Fibroblast of lung (primary cell): Measurements from ENCODE around the gene PDGFB. TPM values are rescaled to one million over a fixed set of nuclear protein-coding genes. Genes with fewer than 3 reads are reported as not detected.

ENCODE experiments used
- DNase-seq, 2 donors: peaks; one replicate each; pipeline versions ENCODE4 v3.0.0 to v3.0.0-alpha.2; 2010; ENCODE audit warnings: low read depth in 2 of 2
- H2AFZ ChIP-seq: 2 replicates; pipeline ENCODE4 v1.5.1; 2012; ENCODE audit warnings: low read length, control low read depth, inconsistent platforms
- H3K27ac ChIP-seq: 2 replicates; pipeline ENCODE4 v1.5.1; 2011; ENCODE audit warnings: low read length, control low read depth; ENCODE audit not compliant: insufficient read depth
- H3K27me3 ChIP-seq: 2 replicates; pipeline ENCODE4 v1.5.1; 2011; ENCODE audit warnings: mild to moderate bottlenecking, low read length; ENCODE audit not compliant: control insufficient read depth, insufficient read depth
- H3K36me3 ChIP-seq: 2 replicates; pipeline ENCODE4 v1.5.1; 2011; ENCODE audit warnings: low read length; ENCODE audit not compliant: control insufficient read depth, insufficient read depth
- H3K4me1 ChIP-seq: 2 replicates; pipeline ENCODE4 v1.5.1; 2011; ENCODE audit warnings: low read length; ENCODE audit not compliant: control insufficient read depth, insufficient read depth; ENCODE audit errors: extremely low read depth
- H3K4me2 ChIP-seq: 2 replicates; pipeline ENCODE4 v1.5.1; 2011; ENCODE audit warnings: low read length, control low read depth; ENCODE audit not compliant: insufficient read depth; ENCODE audit errors: extremely low read depth
- H3K4me3 ChIP-seq, 4 experiments: fragments of 200-600 bp in 1 of 4; sonication (generic) in 1 of 4; replicated peaks in 1 of 4; 2 replicates each; pipeline ENCODE4 v1.5.1; 2011 to 2016; ENCODE audit warnings: low read length in 4 of 4, low read depth in 3 of 4, mild to moderate bottlenecking in 3 of 4, control low read depth in 2 of 4, inconsistent platforms in 1 of 4, mixed read lengths in 1 of 4; ENCODE audit not compliant: insufficient read depth in 1 of 4; ENCODE audit errors: control extremely low read depth in 1 of 4
- H3K79me2 ChIP-seq: 2 replicates; pipeline ENCODE4 v1.5.1; 2012; ENCODE audit warnings: mild to moderate bottlenecking, low read length, inconsistent platforms; ENCODE audit not compliant: control insufficient read depth, insufficient read depth
- H3K9ac ChIP-seq: 2 replicates; pipeline ENCODE4 v1.5.1; 2011; ENCODE audit warnings: mild to moderate bottlenecking, low read length, control low read depth; ENCODE audit not compliant: insufficient read depth
- H3K9me3 ChIP-seq: 2 replicates; pipeline ENCODE4 v1.5.1; 2012; ENCODE audit warnings: low read depth, low read length; ENCODE audit not compliant: control insufficient read depth, insufficient read depth
- H4K20me1 ChIP-seq: 2 replicates; pipeline ENCODE4 v1.5.1; 2011; ENCODE audit warnings: low read length; ENCODE audit not compliant: control insufficient read depth, insufficient read depth; ENCODE audit errors: extremely low read depth
- CTCF ChIP-seq, 2 donors: IDR thresholded peaks in 1 of 2; conservative IDR thresholded peaks in 1 of 2; 1 replicate in 1 of 2; 2 replicates in 1 of 2; pipeline ENCODE4 v1.5.1; 2011 to 2012; ENCODE audit warnings: low read length in 2 of 2, control low read depth in 1 of 2, inconsistent platforms in 1 of 2, low read depth in 1 of 2, mild to moderate bottlenecking in 1 of 2
- EZH2 ChIP-seq: IDR thresholded peaks from 2 replicates; pipeline ENCODE4 v1.5.1; 2012; ENCODE audit warnings: low read length, control low read depth, mild to moderate bottlenecking; ENCODE audit errors: missing control alignments
- polyA plus RNA-seq, 2 donors: library from polyadenylated mRNA; depleted of rRNA in 1 of 2; stranded (reverse) in 1 of 2; unstranded in 1 of 2; fragments of >200 nt; gene quantifications; 2 replicates each; pipeline ENCODE4 v1.2.1, GENCODE V29; 2011 to 2012; ENCODE audit warnings: missing spikeins in 1 of 2
- total RNA-seq: library from RNA; depleted of rRNA; stranded (reverse); fragments of >200 nt; gene quantifications from 2 replicates; pipeline ENCODE4 v1.2.1, GENCODE V29; 2014

Gene PDGFB
- total and polyA plus RNA-seq, 2 donors (not counting 1 experiment from before 2014, with no cell fraction given): under 0.01 to 0.50 TPM

- Histone ChIP-seq H3K4me3 (no peak overlapping the region), H3K4me2 (no peak overlapping the region), H3K4me1 (peaks cover 24% of the 10 kb centered on the region), H3K79me2 (no peaks in the 10 kb centered on the region), H4K20me1 (no peaks in the 10 kb centered on the region), H3K27ac (no peak overlapping the region), H3K27me3 (peaks cover 10% of the 10 kb centered on the region), H2AFZ (no peak overlapping the region), H3K36me3 (no peaks in the 10 kb centered on the region), H3K9ac (no peak overlapping the region), H3K9me3 (no peaks in the 10 kb centered on the region)
- TF ChIP-seq CTCF (conservative IDR thresholded peaks at IDR 0.05 in 1 of 2, IDR thresholded peaks at IDR 0.05 in 1 of 2; ENCODE audit: low read depth in 1 of 2, low read length in 2 of 2) (no peak), EZH2 (no peak)
- no peak for DNase-seq
Observed at GRCh38 chr22:39250838-39251237, 6.1 kb upstream of the PDGFB start.

GRCh38 chr22:39250131-39250530 lies 5.3 kb upstream of the PDGFB start:
- H3K27me3 ChIP-seq: peaks cover 17% of the 10 kb centered on the region
- no peaks in the 10 kb centered on the region for H4K20me1 ChIP-seq
- no peak for DNase-seq
- no peak overlapping the region for H3K27ac ChIP-seq
- no peak overlapping the region for H3K9ac ChIP-seq
- no peak overlapping the region for H3K4me2 ChIP-seq
- no peaks in the 10 kb centered on the region for H3K79me2 ChIP-seq
- no peaks in the 10 kb centered on the region for H3K9me3 ChIP-seq
- TF ChIP-seq EZH2 (no peak), CTCF (conservative IDR thresholded peaks at IDR 0.05 in 1 of 2, IDR thresholded peaks at IDR 0.05 in 1 of 2; ENCODE audit: low read depth in 1 of 2, low read length in 2 of 2) (no peak)
- no peak overlapping the region for H2AFZ ChIP-seq
- no peak overlapping the region for H3K4me3 ChIP-seq
- H3K4me1 ChIP-seq: peaks cover 22% of the 10 kb centered on the region
- no peaks in the 10 kb centered on the region for H3K36me3 ChIP-seq

GRCh38 chr22:39249086-39249704 lies 4.4 kb upstream of the PDGFB start:
- TF ChIP-seq EZH2 (no peak), CTCF (conservative IDR thresholded peaks at IDR 0.05 in 1 of 2, IDR thresholded peaks at IDR 0.05 in 1 of 2; ENCODE audit: low read depth in 1 of 2, low read length in 2 of 2) (no peak)
- Histone ChIP-seq H2AFZ (no peak overlapping the region), H3K9ac (no peak overlapping the region), H3K4me3 (no peak overlapping the region), H4K20me1 (no peaks in the 10 kb centered on the region), H3K27me3 (peaks cover 20% of the 10 kb centered on the region), H3K36me3 (no peaks in the 10 kb centered on the region), H3K79me2 (no peaks in the 10 kb centered on the region), H3K4me1 (peaks cover 13% of the 10 kb centered on the region), H3K9me3 (no peaks in the 10 kb centered on the region), H3K4me2 (no peak overlapping the region), H3K27ac (no peak overlapping the region)
- no peak for DNase-seq
